Trophoblast cell (in vitro differentiated cells and primary cell): ENCODE results near the gene MED13L.
A peak's percentile ranks its signal among the peaks of the same experiment; 100 is the strongest.

ENCODE experiments used
- DNase-seq, 2 donors: peaks; one replicate each; pipeline ENCODE4 v3.0.0-alpha.2; 2016
- H2AFZ ChIP-seq: 2 replicates; pipeline ENCODE4 v1.6.1; 2013; ENCODE audit warnings: low read length, moderate library complexity, mild to moderate bottlenecking; ENCODE audit not compliant: insufficient read depth, poor library complexity
- H2AK5ac ChIP-seq: 2 replicates; pipeline ENCODE4 v1.6.1; 2013; ENCODE audit warnings: mild to moderate bottlenecking, low read length
- H2BK120ac ChIP-seq: 2 replicates; pipeline ENCODE4 v1.6.1; 2013; ENCODE audit warnings: low read length, mild to moderate bottlenecking, moderate library complexity; ENCODE audit not compliant: insufficient read depth, poor library complexity
- H2BK12ac ChIP-seq: 2 replicates; pipeline ENCODE4 v1.6.1; 2013; ENCODE audit warnings: mild to moderate bottlenecking, low read length, moderate library complexity
- H2BK5ac ChIP-seq: 2 replicates; pipeline ENCODE4 v1.6.1; 2013; ENCODE audit warnings: low read length, low read depth, moderate library complexity, mild to moderate bottlenecking; ENCODE audit not compliant: poor library complexity
- H3K14ac ChIP-seq: 2 replicates; pipeline ENCODE4 v1.6.1; 2013; ENCODE audit warnings: mild to moderate bottlenecking, low read length
- H3K18ac ChIP-seq: 2 replicates; pipeline ENCODE4 v1.6.1; 2013; ENCODE audit warnings: mild to moderate bottlenecking, low read length
- H3K23ac ChIP-seq: 2 replicates; pipeline ENCODE4 v1.6.1; 2013; ENCODE audit warnings: low read length
- H3K27ac ChIP-seq: 2 replicates; pipeline ENCODE4 v1.5.1; 2013; ENCODE audit warnings: low read depth, mild to moderate bottlenecking, inconsistent platforms, low read length, moderate library complexity
- H3K27me3 ChIP-seq: 2 replicates; pipeline ENCODE4 v1.6.1; 2013; ENCODE audit warnings: inconsistent platforms, mild to moderate bottlenecking, low read length, moderate library complexity; ENCODE audit not compliant: insufficient read depth
- H3K36me3 ChIP-seq, 2 experiments: 1 replicate in 1 of 2; 2 replicates in 1 of 2; pipeline ENCODE4 v1.6.1; 2013; ENCODE audit warnings: low read length in 2 of 2, mild to moderate bottlenecking in 2 of 2, moderate library complexity in 1 of 2; ENCODE audit not compliant: insufficient read depth in 2 of 2, control insufficient read depth in 1 of 2
- H3K4ac ChIP-seq: 2 replicates; pipeline ENCODE4 v1.6.1; 2013; ENCODE audit warnings: low read depth, mild to moderate bottlenecking, low read length, moderate library complexity
- H3K4me1 ChIP-seq, 2 experiments: 1 replicate in 1 of 2; 2 replicates in 1 of 2; pipeline ENCODE4 v1.6.1; 2013; ENCODE audit warnings: low read length in 2 of 2, mild to moderate bottlenecking in 2 of 2, moderate library complexity in 1 of 2; ENCODE audit not compliant: insufficient read depth in 2 of 2, control insufficient read depth in 1 of 2
- H3K4me2 ChIP-seq: 2 replicates; pipeline ENCODE4 v1.6.1; 2013; ENCODE audit warnings: inconsistent platforms, mild to moderate bottlenecking, low read length, moderate library complexity
- H3K4me3 ChIP-seq: 2 replicates; pipeline ENCODE4 v1.5.1; 2013; ENCODE audit warnings: mild to moderate bottlenecking, low read depth, low read length, inconsistent platforms
- H3K79me1 ChIP-seq: one replicate; pipeline ENCODE4 v1.6.1; 2013; ENCODE audit warnings: low read length
- H3K79me2 ChIP-seq: 2 replicates; pipeline ENCODE4 v1.6.1; 2013; ENCODE audit warnings: low read length, mild to moderate bottlenecking; ENCODE audit not compliant: control insufficient read depth, insufficient read depth, poor library complexity
- H3K9ac ChIP-seq: 2 replicates; pipeline ENCODE4 v1.6.1; 2013; ENCODE audit warnings: mild to moderate bottlenecking, low read length
- H3K9me3 ChIP-seq: 2 replicates; pipeline ENCODE4 v1.6.1; 2013; ENCODE audit warnings: low read depth, mild to moderate bottlenecking, control low read depth, inconsistent platforms, low read length; ENCODE audit not compliant: insufficient read depth
- H4K12ac ChIP-seq: 2 replicates; pipeline ENCODE4 v1.6.1; 2013; ENCODE audit warnings: low read depth, mild to moderate bottlenecking, low read length, moderate library complexity
- H4K8ac ChIP-seq: 2 replicates; pipeline ENCODE4 v1.6.1; 2013; ENCODE audit warnings: low read depth, mild to moderate bottlenecking, low read length, moderate library complexity
- H4K91ac ChIP-seq: one replicate; pipeline ENCODE4 v1.6.1; 2013; ENCODE audit warnings: low read depth, mild to moderate bottlenecking, low read length, moderate library complexity
- WGBS: extraction: QIAGEN DNeasy Blood & Tissue Kit; methylation state at CpG from one replicate; pipeline ENCODE4 v1.1.7; 2013; ENCODE audit warnings: missing lambda C conversion rate; ENCODE audit not compliant: insufficient read length, insufficient coverage; ENCODE audit errors: extremely low coverage; 5-methylcytosine and 5-hydroxymethylcytosine counted together

The MED13L gene

GRCh38 chr12:115916910-115917668, 360.4 kb downstream of the MED13L start:
- Histone ChIP-seq H2BK5ac (peak overlapping the region; percentile 77), H3K79me2 (peaks cover 3% of the 10 kb centered on the region), H3K36me3 (no peaks in the 10 kb centered on the region), H3K18ac (peak overlapping the region; percentile 75), H3K14ac (peak overlapping the region; percentile 77), H3K4ac (peak overlapping the region; percentile 43), H3K27me3 (no peaks in the 10 kb centered on the region), H3K27ac (no peak overlapping the region), H3K79me1 (peaks cover 3% of the 10 kb centered on the region), H3K4me1 (peaks cover 3 to 4% of the 10 kb centered on the region in 2 experiments), H4K8ac (peak overlapping the region; percentile 79), H3K9ac (no peak overlapping the region), H2AK5ac (no peak overlapping the region), H2BK12ac (peak overlapping the region; percentile 67), H3K4me2 (peak overlapping the region; percentile 80), H4K12ac (peak overlapping the region; percentile 71), H2BK120ac (peak overlapping the region; percentile 92), H3K23ac (no peak overlapping the region), H4K91ac (peak overlapping the region; percentile 98), H3K9me3 (no peaks in the 10 kb centered on the region), H2AFZ (peak overlapping the region; percentile 89), H3K4me3 (no peak overlapping the region)
- DNase-seq: peak; percentile 80 to 88
- WGBS: no CpG with 5 or more reads among the region's 57 CpGs

- no peaks in the 10 kb centered on the region for H3K27me3 ChIP-seq
- no peak overlapping the region for H3K4ac ChIP-seq
- no peak overlapping the region for H3K23ac ChIP-seq
- WGBS: no CpG with 5 or more reads among the region's 5 CpGs
- H3K18ac ChIP-seq: no peak overlapping the region
- H4K8ac ChIP-seq: no peak overlapping the region
- no peak overlapping the region for H2BK12ac ChIP-seq
- H3K14ac ChIP-seq: no peak overlapping the region
- H4K91ac ChIP-seq: no peak overlapping the region
- no peak overlapping the region for H3K4me2 ChIP-seq
- no peak overlapping the region for H2BK5ac ChIP-seq
- no peaks in the 10 kb centered on the region for H3K9me3 ChIP-seq
- no peak overlapping the region for H3K9ac ChIP-seq
- H3K79me2 ChIP-seq: peaks cover 3% of the 10 kb centered on the region
- H3K27ac ChIP-seq: no peak overlapping the region
- H2AFZ ChIP-seq: no peak overlapping the region
- H2BK120ac ChIP-seq: no peak overlapping the region
- no peaks in the 10 kb centered on the region for H3K36me3 ChIP-seq
- no peak overlapping the region for H2AK5ac ChIP-seq
- H3K4me3 ChIP-seq: no peak overlapping the region
- DNase-seq: no peak
- H4K12ac ChIP-seq: no peak overlapping the region
- H3K79me1 ChIP-seq: peaks cover 3% of the 10 kb centered on the region
- H3K4me1 ChIP-seq: peaks cover 3 to 4% of the 10 kb centered on the region in 2 experiments
Observed at GRCh38 chr12:115914122-115914521, 363.4 kb downstream of the MED13L start.

- Histone ChIP-seq H3K9me3 (no peaks in the 10 kb centered on the region), H2AK5ac (no peak overlapping the region), H3K79me1 (peaks cover 3% of the 10 kb centered on the region), H3K27ac (no peak overlapping the region), H3K4ac (no peak overlapping the region), H4K12ac (no peak overlapping the region), H3K79me2 (peaks cover 3% of the 10 kb centered on the region), H3K9ac (no peak overlapping the region), H2BK12ac (no peak overlapping the region), H2BK120ac (no peak overlapping the region), H3K4me2 (no peak overlapping the region), H3K27me3 (no peaks in the 10 kb centered on the region), H3K4me3 (no peak overlapping the region), H3K4me1 (peaks cover 3 to 4% of the 10 kb centered on the region in 2 experiments), H3K14ac (no peak overlapping the region), H3K36me3 (no peaks in the 10 kb centered on the region), H4K8ac (no peak overlapping the region), H3K18ac (no peak overlapping the region), H2AFZ (no peak overlapping the region), H2BK5ac (no peak overlapping the region), H4K91ac (no peak overlapping the region), H3K23ac (no peak overlapping the region)
- WGBS: no CpG with 5 or more reads among the region's 1 CpG
- no peak for DNase-seq
Observed at GRCh38 chr12:115912440-115912839, 365.1 kb downstream of the MED13L start.

- Histone ChIP-seq H3K79me1 (no peaks in the 10 kb centered on the region), H4K12ac (no peak overlapping the region), H3K9me3 (no peaks in the 10 kb centered on the region), H3K9ac (no peak overlapping the region), H2BK5ac (no peak overlapping the region), H3K27me3 (no peaks in the 10 kb centered on the region), H3K18ac (no peak overlapping the region), H3K27ac (no peak overlapping the region), H3K4ac (no peak overlapping the region), H3K4me2 (no peak overlapping the region), H2AFZ (no peak overlapping the region), H3K14ac (no peak overlapping the region), H2AK5ac (no peak overlapping the region), H3K36me3 (no peaks in the 10 kb centered on the region), H3K79me2 (no peaks in the 10 kb centered on the region), H4K91ac (no peak overlapping the region), H2BK12ac (no peak overlapping the region), H3K4me3 (no peak overlapping the region), H2BK120ac (no peak overlapping the region), H3K4me1 (no peaks in the 10 kb centered on the region), H4K8ac (no peak overlapping the region), H3K23ac (no peak overlapping the region)
- no CpG with 5 or more reads among the region's 1 CpG for WGBS
- no peak for DNase-seq
Observed at GRCh38 chr12:115911360-115911759, 366.1 kb downstream of the MED13L start.
